ENCODE data around the gene YEATS2. TPM values are rescaled to one million over a fixed set of nuclear protein-coding genes. Genes with fewer than 3 reads are reported as not detected.
"Not testable (repeated sequence)": the region's sequence is repeated elsewhere in the genome, so short reads cannot be mapped to it uniquely, and the experiment has no call there.

YEATS2 gene
- total RNA-seq, 2 donors from 2014 or later = 9.2 to 12.6 TPM

GRCh38 chr3:183781246-183781645, 83.6 kb downstream of the YEATS2 start:
- H3K27ac ChIP-seq = no peak overlapping the region
- H3K4me1 ChIP-seq = peaks cover 0 to 17% of the 10 kb centered on the region in 2 donors
- peaks cover 59% of the 10 kb centered on the region for H3K36me3 ChIP-seq
- no peaks in the 10 kb centered on the region for H3K9me3 ChIP-seq
- H3K27me3 ChIP-seq = no peaks in the 10 kb centered on the region
- H3K4me3 ChIP-seq = no peak overlapping the region
- no peak for DNase-seq (ENCODE audit: low spot score)
- no peak for TF ChIP-seq CTCF (IDR thresholded peaks at IDR 0.05)

GRCh38 chr3:183782576-183783276, 85.1 kb downstream of the YEATS2 start:
- peaks cover 0 to 17% of the 10 kb centered on the region in 2 donors for H3K4me1 ChIP-seq
- no peak for DNase-seq (ENCODE audit: low spot score)
- no peaks in the 10 kb centered on the region for H3K27me3 ChIP-seq
- peaks cover 60% of the 10 kb centered on the region for H3K36me3 ChIP-seq
- no peak for TF ChIP-seq CTCF (IDR thresholded peaks at IDR 0.05)
- no peak overlapping the region for H3K4me3 ChIP-seq
- H3K9me3 ChIP-seq = no peaks in the 10 kb centered on the region
- H3K27ac ChIP-seq = no peak overlapping the region

- H3K4me3 ChIP-seq; H3K9me3 ChIP-seq; H3K27me3 ChIP-seq; DNase-seq (ENCODE audit: low spot score); H3K27ac ChIP-seq: not testable (repeated sequence)
- Histone ChIP-seq H3K4me1 (peaks cover 0 to 17% of the 10 kb centered on the region in 2 donors), H3K36me3 (peaks cover 50% of the 10 kb centered on the region)
Measured at GRCh38 chr3:183784503-183784902, 86.9 kb downstream of the YEATS2 start.

- Histone ChIP-seq H3K9me3 (no peaks in the 10 kb centered on the region), H3K36me3 (peaks cover 55% of the 10 kb centered on the region), H3K27ac (no peak overlapping the region), H3K27me3 (no peaks in the 10 kb centered on the region), H3K4me1 (no peaks in the 10 kb centered on the region), H3K4me3 (no peak overlapping the region)
- TF ChIP-seq CTCF (IDR thresholded peaks at IDR 0.05) = no peak
- DNase-seq (ENCODE audit: low spot score) = no peak
Measured at GRCh38 chr3:183789826-183790225, 92.2 kb downstream of the YEATS2 start.

GRCh38 chr3:183790700-183791099, 93.1 kb downstream of the YEATS2 start:
- TF ChIP-seq CTCF (IDR thresholded peaks at IDR 0.05) = no peak
- peaks cover 54% of the 10 kb centered on the region for H3K36me3 ChIP-seq

GRCh38 chr3:183792976-183793375, 95.4 kb downstream of the YEATS2 start:
- no peak overlapping the region for H3K4me3 ChIP-seq
- peaks cover 36% of the 10 kb centered on the region for H3K36me3 ChIP-seq
- H3K27me3 ChIP-seq = no peaks in the 10 kb centered on the region
- H3K4me1 ChIP-seq = no peaks in the 10 kb centered on the region
- no peak overlapping the region for H3K27ac ChIP-seq
- no peak for TF ChIP-seq CTCF (IDR thresholded peaks at IDR 0.05)
- H3K9me3 ChIP-seq = no peaks in the 10 kb centered on the region
- no peak for DNase-seq (ENCODE audit: low spot score)

More at GRCh38 chr3:183790700-183791099, 93.1 kb downstream of the YEATS2 start:
- Histone ChIP-seq H3K9me3 (no peaks in the 10 kb centered on the region), H3K27ac (no peak overlapping the region), H3K4me1 (no peaks in the 10 kb centered on the region), H3K4me3 (no peak overlapping the region), H3K27me3 (no peaks in the 10 kb centered on the region)
- no peak for DNase-seq (ENCODE audit: low spot score)

Measured in right atrium auricular region (tissue), 2 donors.